SK-N-SH treated with all-trans-retinoic acid at 6 μM for 48 hours (cell line): ENCODE measurements around the gene APC2.

Experiments used
- ATAC-seq: fragments of 200-7000 bp; cut with Tn5 transposase; 3 replicates; pipeline ENCODE4 v1.9.1; 2020; ENCODE audit warnings: mild to moderate bottlenecking, moderate library complexity
- ARNTL ChIP-seq: fragments of 450-650 bp; formaldehyde crosslinking; IDR thresholded peaks from 2 replicates; pipeline ENCODE4 v1.5.0; 2020; ENCODE audit warnings: low read depth, mild to moderate bottlenecking, moderate library complexity, borderline replicate concordance
- BACH2 ChIP-seq: fragments of 250-450 bp; sonication (Bioruptor Pico); IDR thresholded peaks from 2 replicates; pipeline ENCODE4 v1.9.0; 2021; ENCODE audit warnings: mild to moderate bottlenecking, borderline replicate concordance
- CREB5 ChIP-seq: fragments of 250-450 bp; sonication (Bioruptor Pico); IDR thresholded peaks from 2 replicates; pipeline ENCODE4 v1.5.1; 2020; ENCODE audit warnings: low read depth, mild to moderate bottlenecking, moderate library complexity
- CSDC2 ChIP-seq: fragments of 250-450 bp; sonication (Bioruptor Pico); IDR thresholded peaks from 2 replicates; pipeline ENCODE4 v1.5.0; 2020; ENCODE audit warnings: mild to moderate bottlenecking, moderate library complexity
- CSRNP3 ChIP-seq: fragments of 250-450 bp; sonication (Bioruptor Pico); IDR thresholded peaks from 2 replicates; pipeline ENCODE4 v1.5.1; 2021; ENCODE audit warnings: mild to moderate bottlenecking, moderate library complexity
- ESRRG ChIP-seq: fragments of 250-450 bp; sonication (Bioruptor Pico); IDR thresholded peaks from 2 replicates; pipeline ENCODE4 v1.6.1; 2021; ENCODE audit warnings: mild to moderate bottlenecking
- GLIS3 ChIP-seq: fragments of 250-450 bp; sonication (Bioruptor Pico); IDR thresholded peaks from 2 replicates; pipeline ENCODE4 v1.5.0; 2020; ENCODE audit warnings: mild to moderate bottlenecking, moderate library complexity
- ISL1 ChIP-seq: fragments of 250-450 bp; sonication (Bioruptor Pico); IDR thresholded peaks from 2 replicates; pipeline ENCODE4 v2.1.2; 2022; ENCODE audit warnings: mild to moderate bottlenecking, moderate library complexity
- OSR1 ChIP-seq: fragments of 250-450 bp; sonication (Bioruptor Pico); IDR thresholded peaks from 2 replicates; pipeline ENCODE4 v1.8.0; 2022; ENCODE audit warnings: moderate library complexity, mild to moderate bottlenecking, inconsistent platforms
- PATZ1 ChIP-seq: fragments of 250-450 bp; sonication (Bioruptor Pico); IDR thresholded peaks from 2 replicates; pipeline ENCODE4 v1.8.0; 2020; ENCODE audit warnings: mild to moderate bottlenecking, moderate library complexity, borderline replicate concordance
- POU6F1 ChIP-seq: fragments of 250-450 bp; sonication (Bioruptor Pico); IDR thresholded peaks from 2 replicates; pipeline ENCODE4 v1.8.0; 2021; ENCODE audit warnings: low read depth, mild to moderate bottlenecking, moderate library complexity, borderline replicate concordance
- PPARA ChIP-seq: fragments of 250-450 bp; sonication (Bioruptor Pico); IDR thresholded peaks from 2 replicates; pipeline ENCODE4 v1.5.0; 2020; ENCODE audit warnings: mild to moderate bottlenecking, borderline replicate concordance
- RARB ChIP-seq: fragments of 250-450 bp; sonication (Bioruptor Pico); IDR thresholded peaks from 2 replicates; pipeline ENCODE4 v1.8.0; 2021; ENCODE audit warnings: mild to moderate bottlenecking, moderate library complexity
- SNAI2 ChIP-seq: fragments of 250-450 bp; sonication (Bioruptor Pico); IDR thresholded peaks from 2 replicates; pipeline ENCODE4 v1.5.0; 2020; ENCODE audit warnings: mild to moderate bottlenecking, moderate library complexity
- TCF4 ChIP-seq: fragments of 250-450 bp; sonication (Bioruptor Pico); IDR thresholded peaks from 2 replicates; pipeline ENCODE4 v1.8.0; 2021; ENCODE audit warnings: mild to moderate bottlenecking, moderate library complexity, borderline replicate concordance
- TOX ChIP-seq: fragments of 250-450 bp; sonication (Bioruptor Pico); IDR thresholded peaks from 2 replicates; pipeline ENCODE4 v1.8.0; 2021; ENCODE audit warnings: mild to moderate bottlenecking, moderate library complexity, borderline replicate concordance
- TSHZ2 ChIP-seq: fragments of 250-450 bp; sonication (Bioruptor Pico); IDR thresholded peaks from 2 replicates; pipeline ENCODE4 v1.5.0; 2020; ENCODE audit warnings: mild to moderate bottlenecking, moderate library complexity
- ZC3H10 ChIP-seq: fragments of 250-450 bp; sonication (Bioruptor Pico); IDR thresholded peaks from 2 replicates; pipeline ENCODE4 v1.5.1; 2021; ENCODE audit warnings: mild to moderate bottlenecking, moderate library complexity
- ZFP3 ChIP-seq: fragments of 250-450 bp; sonication (Bioruptor Pico); IDR thresholded peaks from 2 replicates; pipeline ENCODE4 v1.5.0; 2020; ENCODE audit warnings: mild to moderate bottlenecking, moderate library complexity
- ZFP30 ChIP-seq: fragments of 450-650 bp; formaldehyde crosslinking; IDR thresholded peaks from 2 replicates; pipeline ENCODE4 v1.5.0; 2022; ENCODE audit warnings: mild to moderate bottlenecking, moderate library complexity
- ZNF565 ChIP-seq: fragments of 450-650 bp; formaldehyde crosslinking; conservative IDR thresholded peaks from 2 replicates; pipeline ENCODE4 v1.5.0; 2020; ENCODE audit warnings: low read depth, mild to moderate bottlenecking, moderate library complexity
- ZNF70 ChIP-seq: fragments of 450-650 bp; formaldehyde crosslinking; IDR thresholded peaks from 2 replicates; pipeline ENCODE4 v1.5.0; 2020; ENCODE audit warnings: mild to moderate bottlenecking, moderate library complexity
- ZNF8 ChIP-seq: fragments of 450-650 bp; formaldehyde crosslinking; IDR thresholded peaks from 2 replicates; pipeline ENCODE4 v1.5.0; 2020; ENCODE audit warnings: mild to moderate bottlenecking, moderate library complexity

The APC2 gene

GRCh38 chr19:1440418-1440801 is 9.5 kb upstream of the APC2 start:
- no peak for TF ChIP-seq ISL1 (CRISPR knock-in tag)
- no peak for TF ChIP-seq ZC3H10 (CRISPR knock-in tag)
- TF ChIP-seq OSR1: no peak
- TF ChIP-seq TSHZ2: no peak
- no peak for TF ChIP-seq ZFP30
- no peak for TF ChIP-seq ZFP3 (CRISPR knock-in tag)
- TF ChIP-seq POU6F1 (CRISPR knock-in tag): no peak
- no peak for TF ChIP-seq GLIS3 (CRISPR knock-in tag)
- TF ChIP-seq TOX: no peak
- TF ChIP-seq ARNTL (CRISPR knock-in tag): no peak
- TF ChIP-seq CREB5: no peak
- no peak for TF ChIP-seq RARB (CRISPR knock-in tag)
- no peak for TF ChIP-seq PATZ1
- TF ChIP-seq SNAI2 (CRISPR knock-in tag): no peak
- no peak for TF ChIP-seq ESRRG (CRISPR knock-in tag)
- TF ChIP-seq TCF4 (CRISPR knock-in tag): no peak
- no peak for TF ChIP-seq CSRNP3 (CRISPR knock-in tag)
- TF ChIP-seq PPARA (CRISPR knock-in tag): no peak
- TF ChIP-seq ZNF70: no peak
- TF ChIP-seq ZNF565: no peak

GRCh38 chr19:1441022-1441426 is 8.9 kb upstream of the APC2 start:
- ATAC-seq: no peak

More at GRCh38 chr19:1440418-1440801, 9.5 kb upstream of the APC2 start:
- no peak for ATAC-seq

GRCh38 chr19:1441677-1442438 is 8.1 kb upstream of the APC2 start:
- no peak for TF ChIP-seq TOX
- no peak for TF ChIP-seq ZNF8 (CRISPR knock-in tag)
- no peak for TF ChIP-seq PATZ1
- TF ChIP-seq ZFP30: no peak
- TF ChIP-seq BACH2 (CRISPR knock-in tag): no peak
- no peak for TF ChIP-seq CSDC2
- no peak for TF ChIP-seq ARNTL (CRISPR knock-in tag)
- no peak for TF ChIP-seq ZNF70
- TF ChIP-seq ZNF565: no peak
- TF ChIP-seq CSRNP3 (CRISPR knock-in tag): no peak
- ATAC-seq: no peak

More at GRCh38 chr19:1441022-1441426, 8.9 kb upstream of the APC2 start:
- no peak for TF ChIP-seq ARNTL (CRISPR knock-in tag)
